ENCODE data around the gene PPP2R5C.
A peak's percentile ranks its signal among the peaks of the same experiment; 100 is the strongest.

The PPP2R5C gene

DNA sequence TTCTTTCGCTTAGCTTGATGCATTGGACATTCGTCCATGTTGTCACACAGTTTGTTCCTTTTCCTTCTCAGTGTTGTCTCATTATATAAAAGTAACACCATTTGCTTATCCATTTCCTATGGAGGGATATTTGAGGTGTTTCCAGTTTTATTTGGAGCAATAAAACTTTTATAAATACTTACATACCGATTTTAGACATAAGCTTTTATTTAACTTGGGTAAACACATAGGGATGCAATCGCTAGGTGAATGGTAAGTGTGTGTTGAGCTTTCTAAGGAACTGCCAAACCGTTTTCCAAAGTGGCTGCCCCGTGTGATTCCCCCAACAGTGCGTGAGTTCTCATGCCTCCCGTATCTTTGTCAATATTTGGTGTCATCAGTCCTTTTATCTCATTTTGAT, 107.7 kb downstream of the PPP2R5C start:
- H3K4me3 Mint-ChIP-seq = no peak overlapping the region
- H3K4me1 Mint-ChIP-seq = peaks cover 48% of the 10 kb centered on the region
- no peak for ATAC-seq
- H3K36me3 Mint-ChIP-seq (ENCODE audit: low read depth) = peaks cover 14% of the 10 kb centered on the region
- H3K9me3 Mint-ChIP-seq = no peaks in the 10 kb centered on the region
- no peak for DNase-seq
- H3K27me3 Mint-ChIP-seq = no peaks in the 10 kb centered on the region
- H3K27ac Mint-ChIP-seq = peak overlapping the region; percentile 24

DNA sequence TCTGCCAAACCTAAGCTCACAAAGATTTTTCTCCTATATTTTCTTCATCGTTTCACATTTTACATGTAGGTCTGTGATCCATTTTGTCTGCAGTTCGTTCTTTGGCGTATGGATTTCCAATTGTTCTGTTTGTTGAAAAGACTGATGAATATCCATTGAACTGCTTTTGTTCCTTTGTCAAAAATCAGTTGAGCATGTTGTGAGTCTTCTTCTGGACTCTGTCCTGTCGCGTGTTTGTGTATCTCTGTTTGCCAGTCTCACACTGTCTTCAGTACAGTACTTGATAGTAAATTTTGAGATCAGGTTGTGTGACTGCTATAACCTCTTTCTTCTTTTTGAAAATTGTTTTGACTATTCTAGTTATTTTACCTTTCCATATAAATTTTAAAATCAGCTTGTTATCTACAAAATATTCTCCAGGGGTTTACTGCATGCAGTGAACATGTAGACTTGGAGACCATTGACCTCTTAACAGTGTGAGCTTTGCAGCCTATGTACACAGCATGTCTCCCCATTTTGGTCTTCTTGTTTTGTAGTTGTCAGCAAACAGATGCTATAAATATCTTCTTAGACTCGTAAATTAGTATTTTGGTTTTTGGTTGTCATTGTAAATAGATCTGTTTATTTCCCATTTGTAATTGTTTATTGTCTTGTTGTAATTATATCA, 108.9 kb downstream of the PPP2R5C start:
- H3K27me3 Mint-ChIP-seq = no peaks in the 10 kb centered on the region
- no peak for DNase-seq
- H3K9me3 Mint-ChIP-seq = no peaks in the 10 kb centered on the region
- no peak overlapping the region for H3K4me3 Mint-ChIP-seq
- H3K36me3 Mint-ChIP-seq (ENCODE audit: low read depth) = peaks cover 9% of the 10 kb centered on the region
- H3K4me1 Mint-ChIP-seq = peaks cover 47% of the 10 kb centered on the region
- H3K27ac Mint-ChIP-seq = no peak overlapping the region
- no peak for ATAC-seq

DNA sequence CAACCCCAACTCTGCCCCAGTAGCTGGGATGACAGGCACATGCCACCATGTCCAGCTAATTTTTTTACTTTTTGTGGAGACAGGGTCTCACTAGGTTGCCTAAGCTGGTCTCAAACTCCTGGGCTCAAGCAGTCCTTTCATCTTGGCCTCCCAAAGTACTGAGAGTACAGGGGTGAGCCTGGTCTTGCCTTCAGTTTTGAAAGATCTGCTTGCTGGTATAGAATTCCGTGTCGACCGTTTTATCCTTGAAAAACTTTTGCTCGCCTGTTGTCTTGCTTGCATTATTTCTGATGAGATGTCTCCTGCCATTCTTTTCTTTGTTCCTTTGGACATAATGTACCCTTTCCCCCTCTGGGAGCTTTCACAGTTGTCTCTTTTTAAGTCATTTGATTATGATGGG, 110.8 kb downstream of the PPP2R5C start:
- no peak for ATAC-seq
- H3K4me1 Mint-ChIP-seq = peaks cover 66% of the 10 kb centered on the region
- no peak overlapping the region for H3K4me3 Mint-ChIP-seq
- H3K27me3 Mint-ChIP-seq = no peaks in the 10 kb centered on the region
- peaks cover 9% of the 10 kb centered on the region for H3K36me3 Mint-ChIP-seq (ENCODE audit: low read depth)
- no peak for DNase-seq
- no peaks in the 10 kb centered on the region for H3K9me3 Mint-ChIP-seq
- peak overlapping the region; percentile 21 for H3K27ac Mint-ChIP-seq

DNA sequence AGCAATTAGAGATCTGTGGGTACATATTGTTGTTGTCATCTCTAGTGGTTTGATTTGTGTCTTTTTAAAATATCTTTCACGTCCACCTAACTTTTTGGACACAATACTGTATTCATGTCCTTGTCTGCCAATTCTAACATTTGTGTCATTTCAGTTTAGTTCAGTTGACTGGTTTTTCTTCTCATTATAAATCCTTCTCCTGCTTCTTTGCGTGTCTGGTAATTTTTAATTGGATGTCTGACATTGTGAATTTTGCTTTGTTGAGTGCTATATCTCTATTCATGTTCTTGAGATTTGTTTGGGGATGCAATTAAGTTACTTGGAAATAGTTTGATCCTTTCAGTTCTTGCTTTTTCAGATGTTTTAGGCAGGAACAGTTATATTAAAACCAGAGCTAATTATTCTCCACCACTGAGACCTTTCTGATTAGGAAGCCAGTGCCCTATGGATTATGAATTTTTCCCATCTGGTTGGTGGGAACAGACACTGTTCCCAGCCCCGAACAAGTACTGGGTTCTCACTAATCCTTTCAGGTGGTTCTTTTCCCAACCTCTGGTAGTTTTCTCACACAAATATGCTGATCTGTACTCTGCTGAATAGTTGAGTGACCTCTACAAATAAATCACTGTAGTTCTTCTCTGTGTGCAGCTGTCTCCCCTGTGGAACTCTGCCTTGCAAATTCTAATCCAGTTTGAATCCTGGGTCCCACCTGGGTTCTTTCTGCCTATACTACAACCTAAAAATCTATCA, 111.7 kb downstream of the PPP2R5C start:
- H3K9me3 Mint-ChIP-seq = no peaks in the 10 kb centered on the region
- peaks cover 71% of the 10 kb centered on the region for H3K4me1 Mint-ChIP-seq
- peak overlapping the region; percentile 3 for H3K27ac Mint-ChIP-seq
- no peak overlapping the region for H3K4me3 Mint-ChIP-seq
- no peaks in the 10 kb centered on the region for H3K27me3 Mint-ChIP-seq
- peaks cover 9% of the 10 kb centered on the region for H3K36me3 Mint-ChIP-seq (ENCODE audit: low read depth)
- ATAC-seq = no peak
- DNase-seq = no peak

DNA sequence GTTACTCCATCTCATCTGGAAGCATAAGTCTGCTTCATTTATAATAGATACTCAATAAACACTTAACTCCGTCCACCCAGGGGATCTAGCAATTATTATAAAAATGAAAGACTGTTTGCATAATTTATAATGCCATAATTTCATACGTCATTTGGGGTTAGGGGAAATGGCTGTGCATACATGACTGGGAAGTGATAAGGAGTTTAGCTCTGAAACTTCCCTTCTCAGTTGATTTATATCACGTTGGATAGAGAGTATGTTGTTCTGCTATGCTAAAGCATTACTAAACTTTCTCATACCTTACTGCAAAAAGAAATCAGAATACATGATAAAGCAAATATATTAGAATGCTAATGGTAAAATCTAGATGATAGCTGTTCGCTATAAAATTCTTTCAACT, 112.5 kb downstream of the PPP2R5C start:
- H3K4me3 Mint-ChIP-seq = no peak overlapping the region
- peaks cover 8% of the 10 kb centered on the region for H3K36me3 Mint-ChIP-seq (ENCODE audit: low read depth)
- H3K4me1 Mint-ChIP-seq = peaks cover 76% of the 10 kb centered on the region
- ATAC-seq (no peak), DNase-seq (no peak)
- peak overlapping the region; percentile 3 for H3K27ac Mint-ChIP-seq
- H3K9me3 Mint-ChIP-seq = no peaks in the 10 kb centered on the region
- H3K27me3 Mint-ChIP-seq = no peaks in the 10 kb centered on the region

DNA sequence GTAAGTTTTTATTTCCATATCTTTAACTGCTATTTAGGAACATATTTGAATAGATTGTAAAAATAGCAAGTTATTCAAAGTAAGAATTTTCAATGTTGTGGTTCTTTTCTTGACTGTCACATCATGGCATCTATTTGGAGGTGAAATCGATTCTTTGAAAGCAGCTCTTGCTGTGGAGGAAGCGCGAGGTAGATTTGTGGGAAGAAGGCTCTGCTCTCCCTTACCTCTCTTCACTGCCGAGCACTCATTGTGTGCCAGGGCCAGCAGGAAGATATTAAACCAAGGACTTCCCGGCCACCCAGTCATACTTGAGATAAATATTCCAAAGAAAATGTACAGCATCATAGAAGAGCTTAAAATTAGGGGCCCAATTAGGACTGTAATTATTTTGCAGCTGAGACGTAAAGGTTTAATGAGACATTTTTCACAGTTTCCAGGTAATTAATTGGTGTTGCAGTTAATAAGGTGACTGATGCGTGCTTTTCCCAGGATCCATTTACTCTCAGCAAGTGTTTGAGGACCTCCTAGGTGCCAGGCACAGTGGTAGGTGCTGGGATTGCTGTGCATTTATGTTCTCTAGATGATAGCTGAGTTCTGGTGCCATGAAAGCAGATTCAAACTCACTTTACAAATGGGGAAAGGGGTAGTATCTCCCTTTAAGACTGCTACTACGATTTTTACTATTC, 113.7 kb downstream of the PPP2R5C start:
- ATAC-seq (no peak), DNase-seq (no peak)
- Mint-ChIP-seq H3K4me1 (peaks cover 81% of the 10 kb centered on the region), H3K27ac (peak overlapping the region; percentile 69), H3K9me3 (no peaks in the 10 kb centered on the region), H3K27me3 (no peaks in the 10 kb centered on the region), H3K36me3 (ENCODE audit: low read depth) (peaks cover 7% of the 10 kb centered on the region), H3K4me3 (peak overlapping the region; percentile 39)

DNA sequence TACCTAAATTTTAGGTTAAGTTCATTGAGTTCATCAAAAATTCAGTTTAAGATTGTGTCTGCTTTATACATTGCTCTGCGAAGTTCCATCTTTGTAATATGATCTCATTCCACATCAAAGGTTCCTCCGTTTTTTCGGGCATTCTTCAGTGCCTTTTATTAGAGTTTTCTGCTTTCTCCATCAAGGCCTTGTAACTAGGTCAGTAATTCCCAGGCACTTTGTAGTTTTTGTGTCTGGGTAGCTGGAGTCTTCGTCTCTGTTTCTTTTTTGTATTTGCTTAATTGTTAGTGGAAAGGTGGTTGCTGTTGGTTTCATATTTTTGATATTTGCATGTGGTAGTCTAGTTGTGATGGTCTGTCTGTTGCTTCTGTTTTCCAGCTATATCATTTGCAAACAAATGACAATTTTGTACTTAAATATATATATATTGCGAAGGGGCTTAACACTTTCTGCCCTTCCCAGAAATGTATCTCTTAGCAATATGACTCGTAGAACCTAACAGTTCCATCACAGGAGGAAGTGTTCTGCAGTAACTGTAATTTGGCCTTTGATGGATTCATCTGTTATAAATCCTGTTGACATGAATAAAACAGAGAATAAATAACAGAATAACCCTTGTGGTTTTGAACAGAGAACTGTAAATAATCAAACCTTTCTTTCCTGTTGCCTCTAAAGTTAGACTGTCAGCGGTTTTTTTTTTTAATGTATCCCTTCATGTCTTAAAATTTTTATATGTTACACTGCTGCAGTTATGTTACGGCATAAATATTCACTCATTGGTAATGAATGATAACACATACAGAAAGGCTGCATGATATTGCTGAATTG, 114.4 kb downstream of the PPP2R5C start:
- Mint-ChIP-seq H3K27ac (peak overlapping the region; percentile 69), H3K4me3 (peak overlapping the region; percentile 39), H3K36me3 (ENCODE audit: low read depth) (peaks cover 7% of the 10 kb centered on the region), H3K9me3 (no peaks in the 10 kb centered on the region), H3K27me3 (no peaks in the 10 kb centered on the region), H3K4me1 (peaks cover 82% of the 10 kb centered on the region)
- ATAC-seq (no peak), DNase-seq (no peak)

DNA sequence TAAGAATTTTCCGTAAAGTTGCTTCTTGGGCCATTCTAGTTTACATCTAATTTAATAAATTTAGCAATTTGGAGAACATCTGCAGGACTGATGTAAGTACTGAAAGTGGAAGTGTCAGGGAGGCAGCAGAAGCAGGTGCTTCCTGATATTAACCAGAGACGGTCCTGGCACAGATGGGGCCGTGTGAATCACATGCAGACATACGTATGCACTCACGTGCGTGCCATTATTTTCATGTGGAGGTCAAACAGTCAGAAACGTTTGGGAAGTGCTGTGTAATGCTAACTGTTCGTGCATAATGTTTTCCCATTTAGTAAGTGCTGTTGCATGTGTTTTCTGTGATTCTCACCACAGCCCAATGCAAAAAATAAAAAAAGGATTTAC, 115.0 kb downstream of the PPP2R5C start:
- DNase-seq (peak; percentile 67), ATAC-seq (peak; percentile 62)
- no peaks in the 10 kb centered on the region for H3K9me3 Mint-ChIP-seq
- peak overlapping the region; percentile 39 for H3K4me3 Mint-ChIP-seq
- H3K27ac Mint-ChIP-seq = peak overlapping the region; percentile 69
- H3K27me3 Mint-ChIP-seq = no peaks in the 10 kb centered on the region
- peaks cover 84% of the 10 kb centered on the region for H3K4me1 Mint-ChIP-seq
- peaks cover 7% of the 10 kb centered on the region for H3K36me3 Mint-ChIP-seq (ENCODE audit: low read depth)

DNA sequence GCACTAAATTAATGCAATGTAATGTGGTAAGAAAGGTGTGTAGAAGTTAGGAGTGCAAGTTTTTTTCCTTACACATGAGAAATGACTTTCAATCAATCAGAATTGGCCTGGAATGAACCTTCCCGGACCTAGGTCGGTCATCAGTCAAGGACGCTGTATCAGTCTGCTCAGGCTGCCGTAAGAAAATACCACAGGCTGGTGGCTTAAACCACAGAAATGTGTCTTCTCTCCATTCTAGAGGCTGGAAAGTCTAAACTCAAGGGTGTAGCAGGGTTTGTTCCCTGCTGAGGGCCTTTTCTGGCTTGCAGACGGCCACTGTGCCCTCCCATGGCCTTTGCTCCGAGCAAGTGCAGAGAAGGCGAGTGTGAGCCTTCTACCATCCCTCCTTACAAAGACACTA, 116.3 kb downstream of the PPP2R5C start:
- Mint-ChIP-seq H3K9me3 (no peaks in the 10 kb centered on the region), H3K36me3 (ENCODE audit: low read depth) (peaks cover 12% of the 10 kb centered on the region), H3K4me1 (peaks cover 79% of the 10 kb centered on the region), H3K27me3 (no peaks in the 10 kb centered on the region), H3K27ac (peak overlapping the region; percentile 69), H3K4me3 (peak overlapping the region; percentile 43)
- no peak for DNase-seq
- ATAC-seq = no peak

DNA sequence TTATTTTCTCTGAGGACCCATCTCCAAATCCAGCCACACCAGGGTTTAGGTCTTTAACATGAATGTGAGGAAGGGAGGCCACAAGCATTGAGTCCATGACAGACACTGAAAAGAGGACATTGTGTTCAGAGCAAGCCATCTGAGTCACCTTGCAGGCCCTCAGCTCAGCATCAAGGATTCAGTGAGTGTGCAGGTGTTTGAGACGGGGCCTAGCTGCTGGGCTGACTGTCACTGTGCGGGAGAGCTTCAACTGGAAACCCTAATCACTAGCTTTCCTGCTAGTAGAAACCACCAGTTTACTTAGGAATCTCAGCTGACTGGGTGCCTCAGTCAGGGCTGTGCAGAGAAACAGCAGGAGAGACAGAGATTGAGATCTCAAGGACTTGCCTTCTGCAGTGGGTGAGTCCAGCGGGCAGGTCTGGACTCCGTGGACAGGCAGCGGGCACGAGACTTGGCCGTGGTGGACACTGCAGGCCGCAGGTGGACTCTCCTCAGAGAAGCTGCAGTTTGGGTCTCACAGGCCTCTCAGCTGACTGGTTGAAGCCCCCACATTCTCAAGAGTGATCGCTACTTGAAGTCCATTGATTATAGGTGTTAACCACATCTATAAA, 116.8 kb downstream of the PPP2R5C start:
- H3K27me3 Mint-ChIP-seq = no peaks in the 10 kb centered on the region

DNA sequence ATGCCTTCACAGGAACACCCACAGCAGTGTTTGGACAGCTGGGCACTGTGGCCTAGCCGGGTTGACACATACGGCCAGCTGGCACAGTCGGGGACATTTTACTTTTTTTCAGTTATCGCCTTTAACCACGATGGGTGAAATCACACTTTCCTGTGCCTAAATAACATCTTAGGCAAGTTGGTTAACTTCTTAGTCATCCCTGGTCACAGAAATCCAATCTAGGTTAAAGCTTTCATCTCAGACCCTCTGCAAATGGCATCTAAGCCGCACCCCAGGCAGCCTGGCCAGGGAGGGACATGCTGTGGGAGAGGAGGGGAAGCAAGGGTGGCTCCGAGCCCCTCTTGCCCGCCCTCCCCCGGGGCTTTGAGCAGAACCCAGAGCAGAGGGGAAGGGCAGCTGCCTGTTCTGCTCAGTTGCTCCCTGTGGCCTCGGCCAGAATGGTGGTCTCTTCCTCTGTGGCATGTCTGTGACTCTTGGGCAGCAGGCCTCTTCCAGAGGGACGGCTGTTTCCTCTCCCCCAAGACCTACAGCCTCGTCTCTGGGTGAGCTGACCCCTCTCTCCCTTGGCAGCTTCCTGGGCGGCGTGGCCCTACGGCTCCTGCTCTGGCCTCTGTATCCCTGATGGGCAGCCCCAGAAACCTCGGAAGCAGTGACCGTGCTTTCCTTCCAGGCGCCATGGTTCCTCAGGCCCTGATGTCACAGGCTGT, 117.5 kb downstream of the PPP2R5C start:
- peak; percentile 69 for ATAC-seq
- Mint-ChIP-seq H3K9me3 (no peaks in the 10 kb centered on the region), H3K36me3 (ENCODE audit: low read depth) (peaks cover 20% of the 10 kb centered on the region), H3K4me3 (peak overlapping the region; percentile 3), H3K4me1 (peaks cover 71% of the 10 kb centered on the region), H3K27ac (peak overlapping the region; percentile 69), H3K27me3 (no peaks in the 10 kb centered on the region)
- DNase-seq = peak; percentile 50

More for the DNA sequence above, 116.8 kb downstream of the PPP2R5C start:
- DNase-seq = no peak
- Mint-ChIP-seq H3K4me1 (peaks cover 74% of the 10 kb centered on the region), H3K36me3 (ENCODE audit: low read depth) (peaks cover 16% of the 10 kb centered on the region), H3K4me3 (peak overlapping the region; percentile 3), H3K9me3 (no peaks in the 10 kb centered on the region), H3K27ac (peak overlapping the region; percentile 69)
- peak; percentile 51 for ATAC-seq

DNA sequence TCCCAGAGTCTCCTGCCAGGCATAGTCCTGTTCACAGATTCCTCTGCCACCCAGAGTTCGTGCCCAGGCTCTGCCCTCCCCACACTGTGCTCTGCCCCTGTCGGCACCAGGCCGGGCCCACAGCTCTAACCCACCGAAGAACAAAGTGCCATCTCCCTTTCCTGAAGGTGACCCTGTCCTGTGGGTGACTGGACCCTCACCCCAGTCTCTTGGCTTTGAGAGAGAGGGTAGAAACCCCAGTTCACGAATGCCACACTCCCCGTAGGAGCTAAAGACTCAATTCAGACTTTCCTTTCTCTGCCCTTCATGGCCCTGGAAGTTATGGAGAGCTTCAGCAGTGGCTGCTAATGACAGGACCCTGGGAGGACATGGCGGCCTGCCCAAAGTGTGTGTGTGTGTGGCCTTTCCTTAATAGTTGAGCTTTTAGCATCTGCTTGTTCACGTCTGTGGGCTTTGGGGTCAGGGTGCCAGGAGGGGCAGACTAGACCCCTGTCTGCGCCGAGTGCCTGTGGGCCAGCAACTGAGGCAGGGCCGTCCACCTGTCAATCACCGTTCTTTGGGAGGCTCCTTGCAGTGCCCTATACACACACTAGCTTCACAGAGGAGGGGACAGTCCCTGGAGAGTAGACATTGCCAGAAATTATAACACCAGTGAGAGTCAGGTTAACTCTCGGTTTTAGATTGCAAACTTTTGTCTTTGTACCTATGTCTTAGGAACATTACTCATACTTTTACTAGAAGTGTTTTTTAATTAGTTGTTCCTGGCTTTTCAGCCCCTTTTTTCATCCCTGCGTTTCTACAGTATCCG, 118.2 kb downstream of the PPP2R5C start:
- peaks cover 68% of the 10 kb centered on the region for H3K4me1 Mint-ChIP-seq
- H3K27me3 Mint-ChIP-seq = no peaks in the 10 kb centered on the region
- H3K36me3 Mint-ChIP-seq (ENCODE audit: low read depth) = peaks cover 26% of the 10 kb centered on the region
- ATAC-seq (peak; percentile 58), DNase-seq (no peak)
- H3K4me3 Mint-ChIP-seq = no peak overlapping the region
- peak overlapping the region; percentile 69 for H3K27ac Mint-ChIP-seq
- H3K9me3 Mint-ChIP-seq = no peaks in the 10 kb centered on the region

DNA sequence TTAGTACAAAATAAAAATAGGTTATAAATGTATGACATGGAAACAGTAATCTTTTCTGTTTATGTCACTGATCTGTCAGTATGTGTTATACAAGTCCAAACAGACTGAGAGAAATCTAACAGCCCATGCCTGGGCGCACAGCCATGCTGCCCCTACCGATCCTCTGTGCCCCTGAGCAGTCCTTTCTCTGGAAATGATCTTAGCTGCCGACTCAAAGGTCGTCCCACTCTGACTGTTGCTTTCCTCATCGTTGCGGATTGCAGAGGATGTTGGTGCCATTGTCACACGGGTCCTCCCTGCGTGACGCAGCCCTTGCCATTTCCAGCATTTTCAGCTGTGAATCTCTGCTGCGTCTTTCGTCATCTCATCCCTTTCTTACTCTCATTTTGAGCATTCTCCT, 119.9 kb downstream of the PPP2R5C start:
- DNase-seq = peak; percentile 6
- Mint-ChIP-seq H3K27ac (peak overlapping the region; percentile 54), H3K4me3 (no peak overlapping the region), H3K4me1 (peaks cover 52% of the 10 kb centered on the region), H3K9me3 (no peaks in the 10 kb centered on the region), H3K36me3 (ENCODE audit: low read depth) (peaks cover 31% of the 10 kb centered on the region), H3K27me3 (no peaks in the 10 kb centered on the region)
- ATAC-seq = no peak
